T-helper 2 cell (primary cell): ENCODE measurements around the gene CELF2.
A peak's percentile ranks its signal among the peaks of the same experiment; 100 is the strongest.
"Not testable (repeated sequence)": the region's sequence is repeated elsewhere in the genome, so short reads cannot be mapped to it uniquely, and the experiment has no call there.

ENCODE experiments used
- DNase-seq, 5 experiments: peaks; one replicate each; pipeline versions ENCODE4 v3.0.0 to v3.0.0-alpha.2; 2012 to 2022

Gene CELF2

GRCh38 chr10:11177926-11178471, 160.3 kb downstream of the CELF2 start:
- DNase-seq, result peak in 2 of 5 experiments; percentile 38 to 64

DNA sequence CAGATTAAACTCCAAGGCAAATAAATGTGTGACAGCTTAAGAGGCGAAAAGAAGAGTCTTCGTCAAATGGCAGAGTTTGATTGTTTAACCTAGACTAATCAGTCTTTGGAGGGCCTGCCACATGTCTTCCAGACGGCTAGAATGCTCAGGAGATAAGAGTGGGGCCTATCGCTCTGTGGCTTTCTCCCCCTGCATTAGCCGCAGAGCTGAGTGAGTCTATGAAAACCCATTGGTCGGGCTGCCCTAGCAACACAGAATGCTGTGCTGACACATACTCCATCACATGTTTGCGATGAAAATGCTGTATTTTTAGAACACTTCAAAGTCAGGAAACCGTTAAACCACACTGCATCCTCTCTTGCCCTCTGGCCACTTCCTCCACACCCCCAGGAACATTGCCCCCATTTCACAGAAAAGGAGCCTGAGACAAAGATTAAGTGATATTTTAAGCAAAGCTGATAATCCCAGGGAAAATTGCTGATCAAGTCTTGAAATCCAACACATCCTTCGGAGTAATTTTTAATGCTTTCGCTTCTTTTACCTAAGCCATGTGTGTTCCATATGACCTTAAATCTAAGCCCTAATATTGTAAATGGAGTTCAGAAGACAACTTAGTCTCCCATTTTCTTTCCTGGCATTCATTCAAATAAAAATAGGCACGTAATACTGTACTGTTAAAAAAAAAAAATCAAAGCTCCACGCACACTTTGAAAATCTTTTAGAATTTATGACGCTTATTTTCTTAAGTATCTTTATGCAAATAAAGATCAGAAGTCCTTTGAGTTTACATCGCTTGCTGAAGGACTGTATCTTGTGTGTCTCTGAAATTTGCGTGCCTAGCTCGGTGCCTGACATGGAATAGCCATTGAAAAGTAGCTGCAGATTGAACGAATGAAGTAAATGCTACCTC, 161.2 kb downstream of the CELF2 start:
- DNase-seq, result peak; percentile 55 to 98 (median 87)

DNA sequence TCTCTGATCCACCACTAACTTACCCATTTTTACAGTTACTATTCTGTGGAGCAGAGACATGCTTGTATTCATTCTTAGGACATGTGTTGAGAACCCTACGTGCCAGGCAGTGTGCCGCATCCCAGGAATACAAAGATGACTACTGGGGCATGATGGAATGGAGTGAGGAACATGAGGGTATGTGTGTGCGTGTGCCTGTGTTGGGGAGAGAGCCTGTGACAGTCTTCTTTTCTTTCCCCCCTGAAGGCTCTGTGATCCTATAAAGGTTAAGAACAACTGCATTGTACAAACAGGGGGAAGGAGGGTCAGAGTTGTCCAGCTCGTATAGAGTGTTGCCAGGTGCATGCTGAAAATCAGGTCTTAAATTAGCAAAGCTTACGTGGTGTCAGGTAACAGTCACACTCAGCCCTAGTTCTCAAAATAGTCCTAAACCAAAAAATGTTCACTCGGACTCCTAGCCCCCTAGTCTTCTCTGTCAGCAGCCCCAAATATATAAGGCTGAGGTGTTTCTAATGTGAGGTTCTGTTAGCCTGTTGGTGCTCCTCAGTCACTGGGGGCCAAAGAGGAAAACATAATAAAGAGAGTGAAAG, 161.9 kb downstream of the CELF2 start:
- DNase-seq, result no peak

GRCh38 chr10:11180228-11180627, 162.6 kb downstream of the CELF2 start:
- DNase-seq, result peak in 4 of 5 experiments; percentile 38 to 84 (median 70)

DNA sequence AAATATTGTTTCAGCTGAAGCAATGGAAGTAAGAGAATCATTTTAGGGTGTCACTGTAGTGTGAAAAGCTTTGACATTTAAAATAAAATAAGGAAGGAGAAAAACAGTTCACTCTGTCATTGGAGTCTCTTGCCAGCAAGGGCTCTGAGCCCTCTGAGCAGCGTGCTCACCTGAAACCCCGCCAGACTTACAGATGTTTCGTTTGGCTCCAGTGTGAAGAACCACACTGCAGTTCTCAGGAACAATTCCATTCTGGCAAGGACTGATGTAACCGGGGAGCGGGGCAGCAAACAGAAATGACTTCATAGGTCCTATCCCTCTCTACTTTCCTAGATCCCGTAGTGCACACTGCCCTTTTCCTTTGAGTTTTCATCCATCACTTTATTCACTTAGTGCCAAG, 164.3 kb downstream of the CELF2 start:
- no peak for DNase-seq

DNA sequence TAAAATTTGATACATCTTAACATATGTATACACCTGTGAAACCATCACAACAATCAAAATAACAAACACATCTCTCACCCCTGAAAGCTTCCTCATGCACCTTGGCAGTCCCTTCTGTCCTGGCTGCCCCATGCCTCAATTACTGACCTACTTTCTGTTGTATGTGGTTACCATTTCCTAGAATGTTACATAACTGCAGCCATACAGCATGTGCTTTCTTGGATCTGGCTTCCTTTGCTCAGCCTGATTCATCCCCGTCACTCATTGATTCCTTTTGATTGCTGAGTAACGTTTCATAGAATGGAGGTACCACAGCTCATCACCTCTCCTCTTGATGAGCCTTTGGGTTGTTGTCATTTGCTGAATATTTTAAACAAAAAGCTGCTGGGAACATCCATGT, 165.3 kb downstream of the CELF2 start:
- DNase-seq, result peak in 1 of 5 experiments; percentile 55

DNA sequence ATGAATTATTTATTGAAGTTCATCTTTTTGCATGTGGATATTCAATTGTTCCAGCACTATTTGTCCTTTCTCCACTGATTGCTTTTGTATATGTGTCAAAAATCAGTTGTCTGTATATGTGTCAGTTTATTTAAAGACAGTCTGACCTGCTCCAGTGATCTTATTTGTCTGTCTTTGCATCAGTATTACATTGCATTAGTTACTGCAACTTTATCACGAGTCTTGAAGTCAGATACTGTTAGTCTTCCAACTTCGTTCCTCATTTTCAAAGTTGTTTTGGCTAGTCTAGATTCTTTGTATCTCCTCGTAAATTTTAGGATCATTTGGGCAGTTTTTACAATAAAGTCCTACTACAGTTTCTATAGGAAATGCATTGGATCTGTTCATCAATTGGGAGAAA, 166.4 kb downstream of the CELF2 start:
- no peak for DNase-seq

GRCh38 chr10:11185128-11185665, 167.5 kb downstream of the CELF2 start:
- DNase-seq, result not testable (repeated sequence)

DNA sequence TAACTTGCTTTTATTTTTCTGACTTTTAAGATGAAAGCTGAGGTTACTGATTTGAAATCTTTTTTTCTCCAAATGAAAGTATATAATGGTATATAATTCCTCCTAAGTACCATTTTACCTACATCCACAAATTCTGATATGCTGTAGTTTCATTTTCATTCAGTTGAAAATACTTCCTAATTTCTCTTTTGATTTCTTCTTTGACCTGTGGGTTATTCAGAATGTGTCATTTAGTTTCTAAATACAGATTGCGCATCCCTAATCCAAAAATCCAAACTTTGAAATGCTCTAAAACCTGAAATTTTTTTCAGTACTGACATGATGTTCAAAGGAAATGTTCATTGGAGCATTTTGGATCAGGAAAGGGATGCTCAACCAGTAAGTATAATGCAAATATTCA, 168.7 kb downstream of the CELF2 start:
- DNase-seq, result no peak

GRCh38 chr10:11189582-11190376, 172.1 kb downstream of the CELF2 start:
- DNase-seq, result no peak

GRCh38 chr10:11191190-11191589, 173.5 kb downstream of the CELF2 start:
- no peak for DNase-seq

DNA sequence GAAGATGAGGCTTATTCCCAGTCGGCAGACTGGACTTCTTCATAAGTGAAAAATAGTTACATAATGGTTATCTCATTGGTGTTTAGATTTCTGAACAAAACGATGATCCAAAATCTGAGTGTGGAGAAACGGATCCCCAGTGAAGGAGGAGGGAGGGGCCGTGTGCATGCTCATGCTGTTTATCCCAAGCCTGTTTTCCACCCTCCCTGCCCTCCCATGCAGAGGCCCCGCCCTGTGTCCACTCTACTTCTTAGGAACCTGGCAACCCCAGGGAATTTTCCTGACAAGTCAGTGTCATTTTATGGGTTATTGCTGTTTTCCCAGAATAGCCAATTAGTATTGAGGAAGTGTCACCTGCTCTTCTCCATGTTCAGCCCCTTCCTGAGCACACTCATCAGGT, 174.0 kb downstream of the CELF2 start:
- no peak for DNase-seq

DNA sequence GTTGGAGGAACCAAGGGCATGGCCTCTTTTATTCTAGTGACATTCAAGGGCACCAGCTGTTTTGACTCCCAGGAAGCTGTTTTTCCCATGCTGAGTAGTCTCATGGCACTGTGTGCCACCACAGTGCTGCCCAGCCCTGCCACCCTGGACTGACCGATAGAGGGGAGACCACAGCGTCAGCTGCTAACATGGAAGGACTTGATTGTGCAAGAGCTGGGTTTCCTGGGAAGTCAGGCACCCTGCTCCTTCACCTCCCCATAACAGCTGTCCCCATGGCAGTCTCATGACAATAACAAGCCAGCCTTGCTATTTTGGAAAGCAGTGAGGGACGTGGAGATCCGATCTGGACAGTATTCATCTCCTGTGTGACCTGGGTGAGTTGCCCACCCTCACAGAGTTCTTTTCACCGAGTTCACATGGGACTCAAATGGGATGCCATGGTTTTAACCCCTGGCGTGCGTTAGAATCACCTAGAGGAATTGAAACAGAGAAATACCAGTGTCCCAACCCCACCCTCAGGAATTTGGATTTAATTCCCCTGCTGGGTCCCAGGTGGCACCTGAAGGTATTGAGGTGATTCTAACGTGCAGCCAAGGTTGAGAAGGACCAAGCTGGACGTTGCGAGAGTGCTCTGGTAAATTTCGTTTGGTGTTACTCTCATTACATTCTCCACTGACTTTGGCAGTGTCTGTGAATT, 174.8 kb downstream of the CELF2 start:
- no peak for DNase-seq

- no peak for DNase-seq
Measured at GRCh38 chr10:11193001-11193551, 175.4 kb downstream of the CELF2 start.

GRCh38 chr10:11194859-11195586, 177.4 kb downstream of the CELF2 start:
- no peak for DNase-seq

DNA sequence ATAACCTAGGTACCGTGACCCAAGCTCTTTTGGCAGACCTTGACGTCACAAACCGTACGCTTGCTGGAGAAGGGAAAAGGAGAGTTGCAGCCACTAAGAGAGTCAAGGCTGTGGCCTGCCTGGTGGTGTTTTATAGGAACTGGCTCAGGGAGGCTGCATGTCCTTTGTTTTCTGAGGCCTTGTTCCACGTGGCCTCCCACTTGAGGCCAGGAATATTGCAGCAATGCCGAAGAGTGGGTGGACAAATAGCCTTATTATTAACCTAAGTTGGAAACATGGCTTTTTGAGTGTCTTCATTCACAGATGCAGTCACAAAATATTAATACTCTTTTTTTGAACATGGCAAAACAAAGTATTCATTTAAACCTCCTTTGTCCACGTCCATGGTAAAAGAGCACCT, 178.0 kb downstream of the CELF2 start:
- no peak for DNase-seq

DNA sequence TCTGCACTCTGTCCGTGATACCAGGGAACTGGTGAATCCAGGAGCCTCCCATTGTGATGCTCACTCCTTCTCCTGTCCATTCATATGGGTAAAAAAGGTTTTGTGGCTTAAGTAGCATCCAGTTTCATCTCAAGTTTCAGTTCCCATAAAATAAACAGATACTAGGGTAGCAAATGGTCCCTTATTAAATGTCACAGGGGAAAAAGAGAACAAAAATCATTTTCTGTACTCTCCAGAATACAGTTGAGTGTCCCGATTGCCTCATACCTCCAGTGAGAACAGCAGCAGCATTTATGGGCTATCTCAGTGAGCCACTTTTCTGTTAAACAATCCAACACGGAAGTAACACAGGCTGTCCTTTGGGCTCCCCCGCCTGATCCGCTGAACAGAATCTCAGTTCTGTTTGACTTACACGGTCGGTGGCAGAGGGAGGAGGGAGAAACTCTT, 179.6 kb downstream of the CELF2 start:
- DNase-seq, result no peak

DNA sequence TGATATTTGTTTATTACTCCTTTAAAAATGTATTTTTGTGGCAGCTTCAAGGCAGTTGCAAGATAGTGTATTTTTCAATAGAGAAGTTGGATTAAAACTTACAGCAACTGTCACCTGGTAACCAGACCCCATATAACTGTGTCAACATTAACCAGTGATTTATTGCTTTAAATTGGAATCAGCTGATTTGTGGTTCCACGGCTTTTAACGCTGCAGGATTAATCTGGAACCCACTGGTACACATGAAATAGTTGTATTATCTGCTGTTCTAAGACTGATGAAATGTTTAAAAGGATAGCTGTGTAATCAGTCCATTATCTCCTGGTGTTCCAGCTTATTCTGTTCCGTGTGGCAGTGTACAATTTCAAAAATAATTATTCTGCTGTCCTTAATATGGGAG, 180.2 kb downstream of the CELF2 start:
- no peak for DNase-seq

DNA sequence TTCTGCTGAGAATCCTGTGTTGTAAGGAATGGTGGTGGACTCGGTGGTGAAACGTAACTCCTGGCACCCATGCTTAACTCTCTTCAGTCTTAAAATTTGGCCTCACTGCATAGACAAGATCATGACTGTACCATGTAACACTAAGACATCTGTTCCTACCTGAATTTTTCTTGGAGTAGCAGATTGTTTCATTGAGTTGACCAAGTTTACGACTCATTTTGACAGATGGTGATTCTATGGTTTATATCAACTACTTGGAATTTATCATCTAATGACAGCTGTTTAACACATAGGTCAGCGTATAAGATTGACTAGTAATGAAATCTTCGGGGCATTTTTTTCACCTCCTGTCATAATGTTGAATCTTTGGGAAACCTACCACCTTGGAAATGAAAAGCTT, 184.2 kb downstream of the CELF2 start:
- no peak for DNase-seq

- peak in 1 of 5 experiments; percentile 63 for DNase-seq
Measured at GRCh38 chr10:11204351-11204942, 186.8 kb downstream of the CELF2 start.
